ENCODE results near the gene EXOSC2. TPM values are rescaled to one million over a fixed set of nuclear protein-coding genes. Genes with fewer than 3 reads are reported as not detected.

The EXOSC2 gene
- total RNA-seq, 1 experiment from 2014 or later = 71.5 TPM

GRCh38 chr9:130670644-130671043 is 22.9 kb upstream of the EXOSC2 start:
- no peaks in the 10 kb centered on the region for H3K9me3 ChIP-seq (ENCODE audit: control insufficient read depth in 1 of 2, insufficient read depth in 1 of 2, low read depth in 1 of 2, low read length in 2 of 2)
- CTCF ChIA-PET = no interaction called here
- RAD21 ChIA-PET (ENCODE audit: low non-redundant PET in 1 of 2, low total read pairs in 2 of 2, uncharacterized antibody in 2 of 2, unreplicated experiment in 2 of 2) = no interaction called here
- no peak overlapping the region for H3K4me2 ChIP-seq (ENCODE audit: low read length)
- ATAC-seq (no peak), DNase-seq (ENCODE audit: low read depth, low spot score) (no peak)
- H3K36me3 ChIP-seq (ENCODE audit: control insufficient read depth in 1 of 2, insufficient read depth in 2 of 2, low read length in 2 of 2) = no peaks in the 10 kb centered on the region
- H2AFZ ChIP-seq (ENCODE audit: low read depth, low read length, poor library complexity, severe bottlenecking) = no peak overlapping the region
- TF ChIP-seq ZBTB33 (IDR thresholded peaks at IDR 0.05; ENCODE audit: extremely low read depth, insufficient replicate concordance, low read length) = no peak
- intact Hi-C loops (cut with micrococcal nuclease) = no loop called here
- BruUV-seq (replicated peaks) = no TSS peak
- POLR2A ChIA-PET = no interaction called here
- no peaks in the 10 kb centered on the region for H3K79me2 ChIP-seq (ENCODE audit: insufficient read depth, low read length)
- no peaks in the 10 kb centered on the region for H3K27me3 ChIP-seq (ENCODE audit: insufficient read depth, low read length)
- H3K4me3 ChIP-seq (replicated peaks in 1 of 2; ENCODE audit: low read depth in 1 of 2, low read length in 2 of 2) = no peak overlapping the region
- no peaks in the 10 kb centered on the region for H3K9me2 ChIP-seq (ENCODE audit: insufficient read depth)
- peaks cover 0 to 8% of the 10 kb centered on the region in 2 experiments; a peak in 2 of 4 replicates for H3K4me1 ChIP-seq (ENCODE audit: control insufficient read depth in 1 of 2, insufficient read depth in 2 of 2, low read length in 2 of 2)
- H3K27ac ChIP-seq (ENCODE audit: low read depth, low read length) = no peak overlapping the region
- H4K20me1 ChIP-seq (ENCODE audit: insufficient read depth) = no peaks in the 10 kb centered on the region
- no peak overlapping the region for H3K9ac ChIP-seq (ENCODE audit: low read length)

- H3K9me2 ChIP-seq (ENCODE audit: insufficient read depth) = no peaks in the 10 kb centered on the region
- H3K9me3 ChIP-seq (ENCODE audit: control insufficient read depth in 1 of 2, insufficient read depth in 1 of 2, low read depth in 1 of 2, low read length in 2 of 2) = no peaks in the 10 kb centered on the region
- no peaks in the 10 kb centered on the region for H3K36me3 ChIP-seq (ENCODE audit: control insufficient read depth in 1 of 2, insufficient read depth in 2 of 2, low read length in 2 of 2)
- H3K9ac ChIP-seq (ENCODE audit: low read length) = no peak overlapping the region
- TF ChIP-seq CEBPB (IDR thresholded peaks at IDR 0.05; ENCODE audit: low read depth) (no peak), ZNF274 (IDR thresholded peaks at IDR 0.05; ENCODE audit: low read depth, low read length) (no peak), FOSL1 (IDR thresholded peaks at IDR 0.05; ENCODE audit: low read depth) (no peak), TCF7L2 (IDR thresholded peaks at IDR 0.05; ENCODE audit: borderline replicate concordance, extremely low read depth, insufficient read depth, insufficient read length) (no peak), ZFX (IDR thresholded peaks at IDR 0.05) (peak; percentile 72), YY1 (IDR thresholded peaks at IDR 0.05; ENCODE audit: extremely low read depth, insufficient replicate concordance, low read depth, low read length) (no peak), REST (IDR thresholded peaks at IDR 0.05; ENCODE audit: low read depth) (no peak), MAX (IDR thresholded peaks at IDR 0.05) (no peak)
- intact Hi-C loops (cut with micrococcal nuclease) = no loop called here
- no peak for ATAC-seq
- no peak overlapping the region for H2AFZ ChIP-seq (ENCODE audit: low read depth, low read length, poor library complexity, severe bottlenecking)
- CTCF ChIA-PET = no interaction called here
- no peaks in the 10 kb centered on the region for H3K27me3 ChIP-seq (ENCODE audit: insufficient read depth, low read length)
- H3K4me1 ChIP-seq (ENCODE audit: control insufficient read depth in 1 of 2, insufficient read depth in 2 of 2, low read length in 2 of 2) = peaks cover 0 to 8% of the 10 kb centered on the region in 2 experiments; a peak in 2 of 4 replicates
- no peak overlapping the region for H3K27ac ChIP-seq (ENCODE audit: low read depth, low read length)
- H4K20me1 ChIP-seq (ENCODE audit: insufficient read depth) = no peaks in the 10 kb centered on the region
- H3K4me2 ChIP-seq (ENCODE audit: low read length) = no peak overlapping the region
- no TSS peak for BruUV-seq (replicated peaks)
- H3K4me3 ChIP-seq (replicated peaks in 1 of 2; ENCODE audit: low read depth in 1 of 2, low read length in 2 of 2) = no peak overlapping the region
- no peaks in the 10 kb centered on the region for H3K79me2 ChIP-seq (ENCODE audit: insufficient read depth, low read length)
- POLR2A ChIA-PET = no interaction called here
- RAD21 ChIA-PET (ENCODE audit: low non-redundant PET in 1 of 2, low total read pairs in 2 of 2, uncharacterized antibody in 2 of 2, unreplicated experiment in 2 of 2) = no interaction called here
- DNase-seq (ENCODE audit: low read depth, low spot score) = no peak
These were observed 21.1 kb upstream of the EXOSC2 start for GRCh38 chr9:130672466-130672865.
